PFSK-1 (cell line): Measurements from ENCODE around the gene TRIM9.

ENCODE experiments used
- FOXP2 ChIP-seq: optimal IDR thresholded peaks from 2 replicates; pipeline ENCODE3; 2011; ENCODE audit warnings: borderline replicate concordance, control low read depth, inconsistent platforms; ENCODE audit not compliant: insufficient read depth; ENCODE audit errors: extremely low read length, extremely low read depth
- POLR2AphosphoS5 ChIP-seq: IDR thresholded peaks from 2 replicates; pipeline ENCODE4 v1.6.1; 2012; ENCODE audit warnings: low read depth, mild to moderate bottlenecking, control low read depth, low read length, moderate library complexity
- REST ChIP-seq, 2 experiments: IDR thresholded peaks; 2 replicates each; pipeline versions ENCODE4 v1.6.1 to v1.8.0; 2011 to 2012; ENCODE audit warnings: low read depth in 2 of 2, low read length in 2 of 2, control low read depth in 1 of 2, inconsistent platforms in 1 of 2, mild to moderate bottlenecking in 1 of 2, moderate library complexity in 1 of 2; ENCODE audit not compliant: insufficient read depth in 1 of 2
- SIN3A ChIP-seq: IDR thresholded peaks from 2 replicates; pipeline ENCODE4 v1.6.1; 2012; ENCODE audit warnings: mild to moderate bottlenecking, low read length, moderate library complexity, borderline replicate concordance; ENCODE audit not compliant: insufficient read depth
- TAF1 ChIP-seq: IDR thresholded peaks from 2 replicates; pipeline ENCODE4 v1.6.1; 2012; ENCODE audit warnings: low read length, control low read depth, borderline replicate concordance; ENCODE audit not compliant: insufficient read depth

The TRIM9 gene

GRCh38 chr14:51070726-51071125 lies 24.2 kb downstream of the TRIM9 start:
- no peak for TF ChIP-seq POLR2AphosphoS5
- no peak for TF ChIP-seq SIN3A
- no peak for TF ChIP-seq REST (IDR thresholded peaks at IDR 0.05; ENCODE audit: insufficient read depth in 1 of 2, low read depth in 2 of 2, low read length in 2 of 2)
- TF ChIP-seq TAF1, result no peak
- TF ChIP-seq FOXP2, result no peak

GRCh38 chr14:51069055-51069454 lies 25.9 kb downstream of the TRIM9 start:
- TF ChIP-seq TAF1, result no peak
- no peak for TF ChIP-seq REST (IDR thresholded peaks at IDR 0.05; ENCODE audit: insufficient read depth in 1 of 2, low read depth in 2 of 2, low read length in 2 of 2)
- no peak for TF ChIP-seq POLR2AphosphoS5
- TF ChIP-seq FOXP2, result no peak
- TF ChIP-seq SIN3A, result no peak

GRCh38 chr14:51068268-51068667 lies 26.6 kb downstream of the TRIM9 start:
- TF ChIP-seq FOXP2 (no peak), POLR2AphosphoS5 (no peak), TAF1 (no peak), SIN3A (no peak), REST (IDR thresholded peaks at IDR 0.05; ENCODE audit: insufficient read depth in 1 of 2, low read depth in 2 of 2, low read length in 2 of 2) (no peak)

GRCh38 chr14:51067295-51067694 lies 27.6 kb downstream of the TRIM9 start:
- TF ChIP-seq REST (IDR thresholded peaks at IDR 0.05; ENCODE audit: insufficient read depth in 1 of 2, low read depth in 2 of 2, low read length in 2 of 2), result no peak
- no peak for TF ChIP-seq POLR2AphosphoS5
- no peak for TF ChIP-seq TAF1
- TF ChIP-seq SIN3A, result no peak
- TF ChIP-seq FOXP2, result no peak

- TF ChIP-seq TAF1, result no peak
- TF ChIP-seq SIN3A, result no peak
- TF ChIP-seq FOXP2, result no peak
- TF ChIP-seq POLR2AphosphoS5, result no peak
- TF ChIP-seq REST (IDR thresholded peaks at IDR 0.05; ENCODE audit: insufficient read depth in 1 of 2, low read depth in 2 of 2, low read length in 2 of 2), result no peak
These were observed 28.3 kb downstream of the TRIM9 start for GRCh38 chr14:51066576-51066975.
